Mesenteric fat pad (tissue), 1 donor: Measurements from ENCODE around the gene CTAGE4. TPM values are rescaled to one million over a fixed set of nuclear protein-coding genes. Genes with fewer than 3 reads are reported as not detected.
"Not testable (repeated sequence)": the region's sequence is repeated elsewhere in the genome, so short reads cannot be mapped to it uniquely, and the experiment has no call there.

ENCODE experiments used
- DNase-seq: peaks from one replicate; pipeline ENCODE4 v3.0.0-alpha.2; 2020; ENCODE audit warnings: low spot score
- total RNA-seq: library from RNA; stranded (reverse); fragmentation: NEBNext Ultra II Directional; extraction: Animal tissue kit (Norgen Biotek cat#: 25700); gene quantifications from one replicate; pipeline ENCODE4 v1.2.1, GENCODE V29; 2021
- donor health status: DM: yes; HTN: yes; CAD: no.

CTAGE4 gene
- total RNA-seq, 1 donor from 2014 or later, result 0.58 TPM

GRCh38 chr7:144203086-144203485 lies 19.8 kb downstream of the CTAGE4 start:
- DNase-seq, result not testable (repeated sequence)

DNA sequence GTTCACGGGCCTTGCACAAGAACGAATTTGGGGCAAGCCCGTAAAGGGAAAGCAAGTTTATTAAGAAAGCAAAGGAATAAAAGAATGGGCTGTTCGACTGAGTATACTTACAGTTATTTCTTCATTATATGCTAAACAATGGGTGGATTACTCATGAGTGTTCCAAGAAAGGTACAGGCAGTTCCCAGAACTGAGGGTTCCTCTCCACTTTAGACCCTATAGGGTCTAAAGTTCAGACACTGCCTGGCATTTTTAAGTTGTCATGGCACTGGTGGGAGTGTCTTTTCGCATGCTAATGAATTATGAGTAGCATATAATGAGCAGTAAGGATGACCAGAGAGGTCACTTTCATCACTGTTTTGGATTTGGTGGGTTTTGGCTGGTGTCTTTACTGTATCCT lies 22.0 kb downstream of the CTAGE4 start:
- not testable (repeated sequence) for DNase-seq

DNA sequence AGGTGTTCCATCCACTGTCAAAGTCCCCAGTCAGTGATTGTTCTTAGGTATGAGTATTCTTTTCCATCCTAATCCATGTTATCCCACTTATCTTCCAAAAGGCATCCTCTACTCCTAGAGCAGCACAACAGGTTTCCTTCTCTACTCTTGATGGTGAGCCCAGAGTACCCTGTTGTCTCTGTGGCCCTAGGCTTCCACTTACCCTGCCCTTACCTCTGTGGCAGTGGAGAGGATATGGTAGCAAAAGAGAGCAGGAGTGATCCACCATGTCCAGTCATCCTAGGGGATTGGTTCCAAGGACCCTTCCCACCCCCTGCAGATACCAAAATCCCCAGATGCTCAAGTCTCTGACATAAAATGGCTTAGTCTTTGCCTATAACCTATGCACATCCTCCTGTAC lies 33.9 kb downstream of the CTAGE4 start:
- DNase-seq, result not testable (repeated sequence)

DNA sequence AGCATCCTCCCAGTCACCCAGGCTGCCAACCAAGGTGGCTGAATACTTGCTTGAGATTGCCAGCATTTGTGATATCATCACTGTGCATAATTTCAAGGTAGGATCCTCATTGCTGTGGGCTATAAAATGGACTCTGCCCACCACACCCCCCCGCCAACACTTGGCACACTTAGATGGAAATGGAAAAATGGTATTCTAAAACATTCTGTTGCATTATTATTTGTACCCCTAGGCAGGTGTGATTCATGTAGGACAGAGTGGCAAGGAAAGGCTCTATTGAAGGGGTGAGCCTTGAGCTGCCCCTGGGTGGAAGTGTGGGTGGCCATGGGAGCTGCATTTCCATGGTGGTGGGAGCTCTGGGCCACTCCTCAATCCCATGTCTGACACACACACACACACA lies 35.3 kb downstream of the CTAGE4 start:
- not testable (repeated sequence) for DNase-seq

GRCh38 chr7:144219149-144219548 lies 35.9 kb downstream of the CTAGE4 start:
- not testable (repeated sequence) for DNase-seq

GRCh38 chr7:144220531-144220930 lies 37.3 kb downstream of the CTAGE4 start:
- not testable (repeated sequence) for DNase-seq

GRCh38 chr7:144223675-144224074 lies 40.4 kb downstream of the CTAGE4 start:
- DNase-seq, result not testable (repeated sequence)

GRCh38 chr7:144226866-144227265 lies 43.6 kb downstream of the CTAGE4 start:
- not testable (repeated sequence) for DNase-seq

- not testable (repeated sequence) for DNase-seq
These were observed 45.5 kb downstream of the CTAGE4 start for GRCh38 chr7:144228810-144229209.

GRCh38 chr7:144231027-144231426 lies 47.8 kb downstream of the CTAGE4 start:
- not testable (repeated sequence) for DNase-seq

DNA sequence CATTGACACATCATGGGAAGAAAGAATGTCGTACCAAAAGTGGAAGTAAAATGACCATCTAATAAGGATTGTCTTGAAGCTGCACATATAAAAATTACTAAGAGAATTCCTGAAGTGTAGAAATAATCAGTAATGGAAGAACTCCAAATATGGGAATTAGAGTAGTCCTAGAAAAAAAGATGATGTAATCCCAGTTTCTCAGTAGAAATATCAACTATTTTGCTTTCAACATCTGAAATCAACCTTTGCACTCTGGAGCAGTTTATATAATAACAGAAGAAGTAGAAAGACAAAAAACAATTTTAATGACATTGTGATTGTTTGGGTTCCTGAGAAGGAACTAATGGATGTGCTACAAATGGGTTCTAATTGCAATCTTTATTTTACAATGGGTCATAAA lies 49.8 kb downstream of the CTAGE4 start:
- DNase-seq, result not testable (repeated sequence)

Other genes with a start within 250 kb of the CTAGE4 start
- not detected for gene OR2F2, start 248.2 kb upstream of the CTAGE4 start, total RNA-seq
- gene OR2F1, start 228.6 kb upstream of the CTAGE4 start, total RNA-seq, result not detected
- not detected for gene OR6B1, start 183.1 kb upstream of the CTAGE4 start, total RNA-seq
- gene OR2A5, start 134.5 kb upstream of the CTAGE4 start, total RNA-seq, result not detected
- gene OR2A25, start 113.7 kb upstream of the CTAGE4 start, total RNA-seq, result not detected
- gene OR2A12, start 97.2 kb upstream of the CTAGE4 start, total RNA-seq, result not detected
- not detected for gene OR2A2, start 73.9 kb upstream of the CTAGE4 start, total RNA-seq
- not detected for gene OR2A14, start 60.3 kb upstream of the CTAGE4 start, total RNA-seq
- 7.2 TPM for gene ARHGEF35, start 12.4 kb downstream of the CTAGE4 start, total RNA-seq
- gene OR2A42, start 56.1 kb downstream of the CTAGE4 start, total RNA-seq, result not detected
- 3.8 TPM for gene OR2A7, start 81.3 kb downstream of the CTAGE4 start, total RNA-seq
- 0.71 TPM for gene CTAGE8, start 85.8 kb downstream of the CTAGE4 start, total RNA-seq
- gene OR2A1, start 129.0 kb downstream of the CTAGE4 start, total RNA-seq, result 0.16 TPM
- gene ARHGEF5, start 171.9 kb downstream of the CTAGE4 start, total RNA-seq, result 9.4 TPM
- gene NOBOX, start 220.2 kb downstream of the CTAGE4 start, total RNA-seq, result not detected